PC-9 (cell line): ENCODE results near the gene TMEM107.

Source experiments
- EZH2 ChIP-seq: fragments of 200-600 bp; sonication (generic); IDR thresholded peaks from 2 replicates; pipeline ENCODE4 v1.8.0; 2017; ENCODE audit warnings: antibody characterized with exemption, low read depth
- TF ChIP-seq, protein P1 (sequence below): fragments of 200-600 bp; sonication (generic); conservative IDR thresholded peaks from 2 replicates; pipeline ENCODE4 v1.6.1; 2017; ENCODE audit warnings: mixed run types, antibody characterized with exemption, mild to moderate bottlenecking, moderate library complexity

DNA sequence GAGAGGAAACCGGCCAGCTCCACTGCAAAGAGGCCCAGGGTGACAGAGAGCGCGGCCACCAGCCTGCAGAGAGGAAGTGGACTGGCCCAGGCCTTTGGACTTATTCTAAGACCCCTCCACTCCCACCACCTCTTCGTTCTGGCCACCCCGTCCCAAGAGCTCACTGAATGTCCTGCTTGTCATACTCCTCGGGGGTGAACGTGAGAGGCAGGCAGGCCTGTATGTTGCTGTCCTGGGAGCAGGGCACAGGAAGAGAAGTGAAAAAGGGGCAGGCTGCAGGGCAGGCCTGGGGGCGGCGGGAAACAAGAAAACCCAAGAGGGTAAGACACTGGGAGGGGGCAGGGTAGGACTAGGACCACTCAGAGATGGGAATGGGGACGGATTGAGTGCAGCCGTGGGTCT is 384 bp downstream of the TMEM107 start:
- no peak for TF ChIP-seq EZH2
- TF ChIP-seq, protein P1, sequence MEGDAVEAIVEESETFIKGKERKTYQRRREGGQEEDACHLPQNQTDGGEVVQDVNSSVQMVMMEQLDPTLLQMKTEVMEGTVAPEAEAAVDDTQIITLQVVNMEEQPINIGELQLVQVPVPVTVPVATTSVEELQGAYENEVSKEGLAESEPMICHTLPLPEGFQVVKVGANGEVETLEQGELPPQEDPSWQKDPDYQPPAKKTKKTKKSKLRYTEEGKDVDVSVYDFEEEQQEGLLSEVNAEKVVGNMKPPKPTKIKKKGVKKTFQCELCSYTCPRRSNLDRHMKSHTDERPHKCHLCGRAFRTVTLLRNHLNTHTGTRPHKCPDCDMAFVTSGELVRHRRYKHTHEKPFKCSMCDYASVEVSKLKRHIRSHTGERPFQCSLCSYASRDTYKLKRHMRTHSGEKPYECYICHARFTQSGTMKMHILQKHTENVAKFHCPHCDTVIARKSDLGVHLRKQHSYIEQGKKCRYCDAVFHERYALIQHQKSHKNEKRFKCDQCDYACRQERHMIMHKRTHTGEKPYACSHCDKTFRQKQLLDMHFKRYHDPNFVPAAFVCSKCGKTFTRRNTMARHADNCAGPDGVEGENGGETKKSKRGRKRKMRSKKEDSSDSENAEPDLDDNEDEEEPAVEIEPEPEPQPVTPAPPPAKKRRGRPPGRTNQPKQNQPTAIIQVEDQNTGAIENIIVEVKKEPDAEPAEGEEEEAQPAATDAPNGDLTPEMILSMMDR: no peak
